ENCODE measurements around the gene RFPL1.

DNA sequence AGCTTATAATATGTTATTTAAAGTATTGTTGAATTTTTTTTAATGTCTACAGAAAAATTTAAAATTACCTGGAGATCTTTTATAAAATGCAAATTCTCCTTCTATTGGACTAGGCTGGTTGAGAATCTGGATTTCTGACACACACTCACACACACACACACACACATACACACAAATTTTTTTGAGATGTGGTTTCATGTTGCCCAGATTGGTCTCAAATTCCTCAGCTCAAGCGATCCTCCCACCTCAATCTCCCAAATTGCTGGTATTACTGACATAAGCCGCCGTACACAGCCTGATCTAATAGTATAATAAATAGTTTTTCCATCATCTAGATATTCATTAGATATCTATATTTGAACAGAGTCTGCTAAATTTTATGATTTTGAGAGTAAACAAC is 4.5 kb upstream of the RFPL1 start:
- TF ChIP-seq, protein P1, sequence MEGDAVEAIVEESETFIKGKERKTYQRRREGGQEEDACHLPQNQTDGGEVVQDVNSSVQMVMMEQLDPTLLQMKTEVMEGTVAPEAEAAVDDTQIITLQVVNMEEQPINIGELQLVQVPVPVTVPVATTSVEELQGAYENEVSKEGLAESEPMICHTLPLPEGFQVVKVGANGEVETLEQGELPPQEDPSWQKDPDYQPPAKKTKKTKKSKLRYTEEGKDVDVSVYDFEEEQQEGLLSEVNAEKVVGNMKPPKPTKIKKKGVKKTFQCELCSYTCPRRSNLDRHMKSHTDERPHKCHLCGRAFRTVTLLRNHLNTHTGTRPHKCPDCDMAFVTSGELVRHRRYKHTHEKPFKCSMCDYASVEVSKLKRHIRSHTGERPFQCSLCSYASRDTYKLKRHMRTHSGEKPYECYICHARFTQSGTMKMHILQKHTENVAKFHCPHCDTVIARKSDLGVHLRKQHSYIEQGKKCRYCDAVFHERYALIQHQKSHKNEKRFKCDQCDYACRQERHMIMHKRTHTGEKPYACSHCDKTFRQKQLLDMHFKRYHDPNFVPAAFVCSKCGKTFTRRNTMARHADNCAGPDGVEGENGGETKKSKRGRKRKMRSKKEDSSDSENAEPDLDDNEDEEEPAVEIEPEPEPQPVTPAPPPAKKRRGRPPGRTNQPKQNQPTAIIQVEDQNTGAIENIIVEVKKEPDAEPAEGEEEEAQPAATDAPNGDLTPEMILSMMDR (conservative IDR thresholded peaks at IDR 0.05; ENCODE audit: low read depth in 2 of 2), result no peak
- TF ChIP-seq POLR2AphosphoS5 (IDR thresholded peaks at IDR 0.05; ENCODE audit: low read depth) (no peak), NANOG (IDR thresholded peaks at IDR 0.05; ENCODE audit: borderline replicate concordance) (no peak), EZH2phosphoT487 (IDR thresholded peaks at IDR 0.05; ENCODE audit: unreplicated experiment) (no peak), CREB1 (CRISPR knock-in tag; IDR thresholded peaks at IDR 0.05; ENCODE audit: low read depth) (no peak), ZNF331 (CRISPR knock-in tag; IDR thresholded peaks at IDR 0.05; ENCODE audit: low read depth) (no peak), EZH2 (IDR thresholded peaks at IDR 0.05; ENCODE audit: low read depth, unreplicated experiment) (no peak)
- TF ChIP-seq, protein P2, sequence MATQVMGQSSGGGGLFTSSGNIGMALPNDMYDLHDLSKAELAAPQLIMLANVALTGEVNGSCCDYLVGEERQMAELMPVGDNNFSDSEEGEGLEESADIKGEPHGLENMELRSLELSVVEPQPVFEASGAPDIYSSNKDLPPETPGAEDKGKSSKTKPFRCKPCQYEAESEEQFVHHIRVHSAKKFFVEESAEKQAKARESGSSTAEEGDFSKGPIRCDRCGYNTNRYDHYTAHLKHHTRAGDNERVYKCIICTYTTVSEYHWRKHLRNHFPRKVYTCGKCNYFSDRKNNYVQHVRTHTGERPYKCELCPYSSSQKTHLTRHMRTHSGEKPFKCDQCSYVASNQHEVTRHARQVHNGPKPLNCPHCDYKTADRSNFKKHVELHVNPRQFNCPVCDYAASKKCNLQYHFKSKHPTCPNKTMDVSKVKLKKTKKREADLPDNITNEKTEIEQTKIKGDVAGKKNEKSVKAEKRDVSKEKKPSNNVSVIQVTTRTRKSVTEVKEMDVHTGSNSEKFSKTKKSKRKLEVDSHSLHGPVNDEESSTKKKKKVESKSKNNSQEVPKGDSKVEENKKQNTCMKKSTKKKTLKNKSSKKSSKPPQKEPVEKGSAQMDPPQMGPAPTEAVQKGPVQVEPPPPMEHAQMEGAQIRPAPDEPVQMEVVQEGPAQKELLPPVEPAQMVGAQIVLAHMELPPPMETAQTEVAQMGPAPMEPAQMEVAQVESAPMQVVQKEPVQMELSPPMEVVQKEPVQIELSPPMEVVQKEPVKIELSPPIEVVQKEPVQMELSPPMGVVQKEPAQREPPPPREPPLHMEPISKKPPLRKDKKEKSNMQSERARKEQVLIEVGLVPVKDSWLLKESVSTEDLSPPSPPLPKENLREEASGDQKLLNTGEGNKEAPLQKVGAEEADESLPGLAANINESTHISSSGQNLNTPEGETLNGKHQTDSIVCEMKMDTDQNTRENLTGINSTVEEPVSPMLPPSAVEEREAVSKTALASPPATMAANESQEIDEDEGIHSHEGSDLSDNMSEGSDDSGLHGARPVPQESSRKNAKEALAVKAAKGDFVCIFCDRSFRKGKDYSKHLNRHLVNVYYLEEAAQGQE (IDR thresholded peaks at IDR 0.05; ENCODE audit: unreplicated experiment), result no peak
- TF ChIP-seq, protein P3, sequence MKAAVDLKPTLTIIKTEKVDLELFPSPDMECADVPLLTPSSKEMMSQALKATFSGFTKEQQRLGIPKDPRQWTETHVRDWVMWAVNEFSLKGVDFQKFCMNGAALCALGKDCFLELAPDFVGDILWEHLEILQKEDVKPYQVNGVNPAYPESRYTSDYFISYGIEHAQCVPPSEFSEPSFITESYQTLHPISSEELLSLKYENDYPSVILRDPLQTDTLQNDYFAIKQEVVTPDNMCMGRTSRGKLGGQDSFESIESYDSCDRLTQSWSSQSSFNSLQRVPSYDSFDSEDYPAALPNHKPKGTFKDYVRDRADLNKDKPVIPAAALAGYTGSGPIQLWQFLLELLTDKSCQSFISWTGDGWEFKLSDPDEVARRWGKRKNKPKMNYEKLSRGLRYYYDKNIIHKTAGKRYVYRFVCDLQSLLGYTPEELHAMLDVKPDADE (IDR thresholded peaks at IDR 0.05), result no peak
